CD14-positive monocyte (primary cell): ENCODE results near the gene CHD2. TPM values are rescaled to one million over a fixed set of nuclear protein-coding genes. Genes with fewer than 3 reads are reported as not detected.
"Not testable (repeated sequence)": the region's sequence is repeated elsewhere in the genome, so short reads cannot be mapped to it uniquely, and the experiment has no call there.

ENCODE experiments used
- DNase-seq, 3 donors: peaks; one replicate each; pipeline ENCODE4 v3.0.0-alpha.2; 2011 to 2022
- H2AFZ ChIP-seq: 2 replicates; pipeline ENCODE4 v1.6.0; 2012; ENCODE audit warnings: mild to moderate bottlenecking, low read depth, low read length, inconsistent platforms; ENCODE audit not compliant: insufficient read depth, poor library complexity, severe bottlenecking
- H3K27ac ChIP-seq, 2 donors: 1 replicate in 1 of 2; 2 replicates in 1 of 2; pipeline ENCODE4 v1.5.1; 2012 to 2013; ENCODE audit warnings: low read length in 2 of 2, control low read depth in 1 of 2, inconsistent platforms in 1 of 2, low read depth in 1 of 2, mild to moderate bottlenecking in 1 of 2
- H3K27me3 ChIP-seq, 2 donors: one replicate each; pipeline versions ENCODE4 v1.6.0 to v1.6.1; 2011 to 2013; ENCODE audit warnings: low read length in 2 of 2; ENCODE audit not compliant: control insufficient read depth in 2 of 2, insufficient read depth in 2 of 2
- H3K36me3 ChIP-seq, 2 donors: replicated peaks in 1 of 2; 1 replicate in 1 of 2; 2 replicates in 1 of 2; pipeline versions ENCODE4 v1.5.1 to v1.6.1; 2012 to 2013; ENCODE audit warnings: low read length in 2 of 2, control low read depth in 1 of 2, inconsistent platforms in 1 of 2, mild to moderate bottlenecking in 1 of 2; ENCODE audit not compliant: insufficient read depth in 2 of 2, control insufficient read depth in 1 of 2
- H3K4me1 ChIP-seq, 2 donors: 1 replicate in 1 of 2; 2 replicates in 1 of 2; pipeline versions ENCODE4 v1.5.1 to v1.6.1; 2012 to 2013; ENCODE audit warnings: low read length in 2 of 2, control low read depth in 1 of 2, inconsistent platforms in 1 of 2, mild to moderate bottlenecking in 1 of 2, moderate library complexity in 1 of 2; ENCODE audit not compliant: insufficient read depth in 2 of 2, control insufficient read depth in 1 of 2
- H3K4me2 ChIP-seq: replicated peaks from 2 replicates; pipeline ENCODE3; 2012; ENCODE audit warnings: low read length, moderate library complexity, mild to moderate bottlenecking; ENCODE audit not compliant: poor library complexity, severe bottlenecking; ENCODE audit errors: extremely low read depth
- H3K4me3 ChIP-seq, 3 experiments: fragments of 200-600 bp in 1 of 3; sonication (generic) in 1 of 3; replicated peaks in 1 of 3; 1 replicate in 2 of 3; 2 replicates in 1 of 3; pipeline ENCODE4 v1.5.1; 2011 to 2013; ENCODE audit warnings: low read length in 3 of 3, mild to moderate bottlenecking in 3 of 3, control low read depth in 2 of 3, low read depth in 2 of 3, inconsistent platforms in 1 of 3, moderate library complexity in 1 of 3
- H3K79me2 ChIP-seq: 2 replicates; pipeline ENCODE4 v1.6.0; 2012; ENCODE audit warnings: mild to moderate bottlenecking, control low read depth, inconsistent platforms, low read length, moderate library complexity; ENCODE audit not compliant: insufficient read depth
- H3K9ac ChIP-seq: 2 replicates; pipeline ENCODE4 v1.6.0; 2017; ENCODE audit warnings: low read length, mild to moderate bottlenecking; ENCODE audit not compliant: insufficient read depth, poor library complexity, severe bottlenecking
- H3K9me3 ChIP-seq, 2 donors: replicated peaks in 1 of 2; 1 replicate in 1 of 2; 2 replicates in 1 of 2; pipeline versions ENCODE4 v1.5.1 to v1.6.1; 2012 to 2013; ENCODE audit warnings: low read length in 2 of 2, control low read depth in 1 of 2; ENCODE audit not compliant: control insufficient read depth in 1 of 2, insufficient read depth in 1 of 2
- H4K20me1 ChIP-seq: 2 replicates; pipeline ENCODE4 v1.6.0; 2012; ENCODE audit warnings: mild to moderate bottlenecking, low read length, control low read depth, moderate library complexity; ENCODE audit not compliant: insufficient read depth
- H3K27ac Mint-ChIP-seq, 7 donors: one replicate each; pipeline ENCODE4 v1.8.0; 2020; ENCODE audit warnings: mild to moderate bottlenecking in 7 of 7, mixed read lengths in 7 of 7, moderate library complexity in 6 of 7, inconsistent platforms in 2 of 7
- H3K27me3 Mint-ChIP-seq, 3 donors: one replicate each; pipeline ENCODE4 v1.8.0; 2021 to 2022; ENCODE audit warnings: low read depth in 3 of 3, mild to moderate bottlenecking in 3 of 3, mixed read lengths in 3 of 3, moderate library complexity in 3 of 3, inconsistent platforms in 1 of 3
- H3K36me3 Mint-ChIP-seq, 2 donors: one replicate each; pipeline ENCODE4 v1.8.0; 2020; ENCODE audit warnings: mixed read lengths in 2 of 2, inconsistent platforms in 1 of 2, mild to moderate bottlenecking in 1 of 2
- H3K4me1 Mint-ChIP-seq: one replicate; pipeline ENCODE4 v1.8.0; 2020; ENCODE audit warnings: mild to moderate bottlenecking, mixed read lengths
- H3K4me3 Mint-ChIP-seq, 2 donors: one replicate each; pipeline ENCODE4 v1.8.0; 2020; ENCODE audit warnings: mild to moderate bottlenecking in 2 of 2, mixed read lengths in 2 of 2, moderate library complexity in 1 of 2
- H3K9me3 Mint-ChIP-seq, 7 donors: one replicate each; pipeline ENCODE4 v1.8.0; 2020 to 2022; ENCODE audit warnings: mixed read lengths in 7 of 7, mild to moderate bottlenecking in 6 of 7, moderate library complexity in 6 of 7, inconsistent platforms in 2 of 7
- WGBS: methylation state at CpG from one replicate; pipeline ENCODE4 v1.1.5; 2013; ENCODE audit warnings: missing lambda C conversion rate; ENCODE audit not compliant: insufficient coverage; 5-methylcytosine and 5-hydroxymethylcytosine counted together
- intact Hi-C, 2 donors: fragments of 100-400 bp; cut with micrococcal nuclease; formaldehyde crosslinking; loops; one replicate each; pipeline versions ENCODE4 v1.15.0 to v1.15.1; 2023
- polyA plus RNA-seq, 3 donors: library from polyadenylated mRNA; depleted of rRNA in 1 of 3; unstranded in 2 of 3; stranded (reverse) in 1 of 3; fragments of 300-500 nt in 2 of 3; fragments of >200 nt in 1 of 3; fragmentation: Illumina TruSeq in 2 of 3; gene quantifications; 1 replicate in 2 of 3; 2 replicates in 1 of 3; pipeline ENCODE4 v1.2.3, GENCODE V29; 2012 to 2021
- TF ChIP-seq, protein P1 (sequence below): fragments of 200-600 bp; IDR thresholded peaks from one replicate; pipeline ENCODE4 v1.8.0; 2022; ENCODE audit warnings: antibody characterized with exemption, mild to moderate bottlenecking

The CHD2 gene
- polyA plus RNA-seq, 3 donors: 9.6 to 61.2 (median 11.4) TPM

DNA sequence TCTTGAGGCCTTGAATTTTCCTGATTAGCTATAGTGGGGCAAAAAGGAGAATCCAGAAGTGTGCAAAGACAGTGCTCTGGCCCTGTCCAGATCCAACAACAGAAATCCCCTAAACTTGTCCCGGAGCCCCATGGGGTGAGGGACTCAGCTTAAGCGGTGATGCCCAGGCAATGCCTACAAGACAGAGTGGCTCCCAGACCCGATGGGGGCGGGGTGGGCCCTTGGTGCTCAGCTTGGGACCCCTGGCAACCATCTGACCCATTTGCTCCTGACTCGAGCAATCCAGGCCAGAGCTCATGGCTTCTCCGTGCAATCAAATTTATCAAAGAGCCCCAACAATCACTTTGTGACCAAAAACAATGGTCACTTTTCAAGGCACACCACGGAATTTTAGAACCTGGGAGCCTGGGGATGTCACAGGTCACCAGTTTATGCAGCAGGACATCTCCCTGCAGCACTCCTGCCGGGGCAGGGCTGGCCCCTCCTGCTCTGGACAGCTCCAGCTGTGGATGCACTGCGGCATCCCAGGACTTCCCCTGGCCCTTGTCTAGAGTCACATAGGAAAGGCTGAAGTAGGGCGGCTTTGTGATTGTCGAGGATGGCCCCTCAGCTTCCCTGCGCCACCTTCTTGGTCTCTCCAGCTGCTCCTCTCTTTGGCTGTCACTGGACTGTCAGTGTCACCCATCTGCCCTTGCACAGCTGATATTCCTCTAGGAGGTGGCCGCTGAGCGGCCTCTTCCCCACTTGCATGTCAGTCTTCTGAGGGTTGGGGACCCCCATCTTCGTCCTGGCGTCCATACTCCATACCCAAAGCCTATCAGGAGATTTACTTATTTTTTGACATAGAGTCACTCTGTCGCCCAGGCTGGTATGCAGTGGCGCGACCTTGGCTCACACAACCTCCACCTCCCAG is 160.5 kb downstream of the CHD2 start:
- H3K27ac Mint-ChIP-seq: no peak overlapping the region

GRCh38 chr15:93062628-93063261 is 162.6 kb downstream of the CHD2 start:
- H3K4me1 Mint-ChIP-seq, H3K9ac ChIP-seq, H3K27ac Mint-ChIP-seq, H4K20me1 ChIP-seq, H3K9me3 ChIP-seq, H3K4me3 Mint-ChIP-seq, H3K36me3 ChIP-seq, H2AFZ ChIP-seq, DNase-seq, H3K27ac ChIP-seq, H3K79me2 ChIP-seq, H3K4me2 ChIP-seq, H3K4me3 ChIP-seq, intact Hi-C loops, H3K9me3 Mint-ChIP-seq, H3K36me3 Mint-ChIP-seq, H3K27me3 ChIP-seq, H3K4me1 ChIP-seq: not testable (repeated sequence)
- WGBS: 96% methylated on average over 4 of the region's 13 CpGs
- H3K27me3 Mint-ChIP-seq: peaks cover 12 to 19% (median 12%) of the 10 kb centered on the region in 3 donors

More for the DNA sequence above, 160.5 kb downstream of the CHD2 start:
- no peak overlapping the region for H3K4me3 ChIP-seq
- WGBS: 93% methylated on average over 16 of the region's 19 CpGs
- Mint-ChIP-seq H3K4me3 (no peak overlapping the region), H3K9me3 (no peaks in the 10 kb centered on the region), H3K36me3 (no peaks in the 10 kb centered on the region), H3K27me3 (peaks cover 9 to 18% (median 16%) of the 10 kb centered on the region in 3 donors), H3K4me1 (peaks cover 11% of the 10 kb centered on the region)
- intact Hi-C loops: no loop called here
- no peak overlapping the region for H2AFZ ChIP-seq
- no peak overlapping the region for H3K9ac ChIP-seq
- no peaks in the 10 kb centered on the region for H3K36me3 ChIP-seq
- H3K4me1 ChIP-seq: no peaks in the 10 kb centered on the region
- TF ChIP-seq, protein P1, sequence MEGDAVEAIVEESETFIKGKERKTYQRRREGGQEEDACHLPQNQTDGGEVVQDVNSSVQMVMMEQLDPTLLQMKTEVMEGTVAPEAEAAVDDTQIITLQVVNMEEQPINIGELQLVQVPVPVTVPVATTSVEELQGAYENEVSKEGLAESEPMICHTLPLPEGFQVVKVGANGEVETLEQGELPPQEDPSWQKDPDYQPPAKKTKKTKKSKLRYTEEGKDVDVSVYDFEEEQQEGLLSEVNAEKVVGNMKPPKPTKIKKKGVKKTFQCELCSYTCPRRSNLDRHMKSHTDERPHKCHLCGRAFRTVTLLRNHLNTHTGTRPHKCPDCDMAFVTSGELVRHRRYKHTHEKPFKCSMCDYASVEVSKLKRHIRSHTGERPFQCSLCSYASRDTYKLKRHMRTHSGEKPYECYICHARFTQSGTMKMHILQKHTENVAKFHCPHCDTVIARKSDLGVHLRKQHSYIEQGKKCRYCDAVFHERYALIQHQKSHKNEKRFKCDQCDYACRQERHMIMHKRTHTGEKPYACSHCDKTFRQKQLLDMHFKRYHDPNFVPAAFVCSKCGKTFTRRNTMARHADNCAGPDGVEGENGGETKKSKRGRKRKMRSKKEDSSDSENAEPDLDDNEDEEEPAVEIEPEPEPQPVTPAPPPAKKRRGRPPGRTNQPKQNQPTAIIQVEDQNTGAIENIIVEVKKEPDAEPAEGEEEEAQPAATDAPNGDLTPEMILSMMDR: no peak
- no peaks in the 10 kb centered on the region for H3K27me3 ChIP-seq
- no peaks in the 10 kb centered on the region for H4K20me1 ChIP-seq
- H3K79me2 ChIP-seq: no peaks in the 10 kb centered on the region
- H3K9me3 ChIP-seq: no peaks in the 10 kb centered on the region
- H3K4me2 ChIP-seq: no peak overlapping the region
- no peak for DNase-seq
- H3K27ac ChIP-seq: no peak overlapping the region
